ENCODE measurements around the gene NKD2.

- TF ChIP-seq CTCF (IDR thresholded peaks at IDR 0.05; ENCODE audit: insufficient read depth, low read length, poor library complexity, severe bottlenecking): no peak
- no peak for TF ChIP-seq EZH2phosphoT487 (conservative IDR thresholded peaks at IDR 0.05; ENCODE audit: low read length)
These were observed 10.2 kb upstream of the NKD2 start for GRCh38 chr5:998246-999031.
